GM23338 (cell line): Measurements from ENCODE around the gene AKNA. TPM values are rescaled to one million over a fixed set of nuclear protein-coding genes. Genes with fewer than 3 reads are reported as not detected.

Source experiments
- ATAC-seq: fragments of 200-7000 bp; cut with Tn5 transposase; 3 replicates; pipeline ENCODE4 v1.9.1; 2020
- DNase-seq: peaks from one replicate; pipeline ENCODE4 v3.0.0-alpha.2; 2015; ENCODE audit warnings: low spot score
- H2AFZ ChIP-seq: fragments of 200-600 bp; sonication (generic); 2 replicates; pipeline ENCODE4 v1.8.0; 2016; ENCODE audit warnings: antibody characterized with exemption, mild to moderate bottlenecking, moderate library complexity
- H3F3A ChIP-seq: fragments of 200-600 bp; sonication (generic); replicated peaks from 2 replicates; pipeline ENCODE4 v1.8.0; 2017; ENCODE audit warnings: antibody characterized with exemption, mixed run types, low read depth
- H3K27ac ChIP-seq: fragments of 200-600 bp; sonication (generic); 2 replicates; pipeline ENCODE4 v1.6.1; 2016; ENCODE audit warnings: low read depth
- H3K27me3 ChIP-seq: fragments of 200-600 bp; sonication (generic); 2 replicates; pipeline ENCODE4 v1.8.0; 2016; ENCODE audit warnings: mild to moderate bottlenecking, mixed run types, moderate library complexity; ENCODE audit not compliant: insufficient read depth
- H3K36me3 ChIP-seq: fragments of 200-600 bp; sonication (generic); 2 replicates; pipeline ENCODE4 v1.8.0; 2016; ENCODE audit warnings: mild to moderate bottlenecking; ENCODE audit not compliant: insufficient read depth
- H3K4me1 ChIP-seq: fragments of 200-600 bp; sonication (generic); 2 replicates; pipeline ENCODE4 v1.8.0; 2016; ENCODE audit warnings: mild to moderate bottlenecking, moderate library complexity; ENCODE audit not compliant: insufficient read depth
- H3K4me2 ChIP-seq: fragments of 200-600 bp; sonication (generic); 2 replicates; pipeline ENCODE4 v1.7.1; 2017; ENCODE audit warnings: mixed run types
- H3K4me3 ChIP-seq: fragments of 200-600 bp; sonication (generic); 2 replicates; pipeline ENCODE4 v1.6.1; 2016; ENCODE audit warnings: mixed run types
- H3K79me2 ChIP-seq: fragments of 200-600 bp; sonication (generic); replicated peaks from 2 replicates; pipeline ENCODE4 v1.8.0; 2017; ENCODE audit warnings: mild to moderate bottlenecking; ENCODE audit not compliant: insufficient read depth
- H3K9me2 ChIP-seq: fragments of 200-600 bp; sonication (generic); 2 replicates; pipeline ENCODE4 v1.8.0; 2017; ENCODE audit not compliant: insufficient read depth
- H4K20me1 ChIP-seq: fragments of 200-600 bp; sonication (generic); replicated peaks from 2 replicates; pipeline ENCODE4 v1.8.0; 2017; ENCODE audit warnings: mild to moderate bottlenecking; ENCODE audit not compliant: insufficient read depth
- H3K27ac Mint-ChIP-seq: 2 replicates; pipeline ENCODE4 v1.8.0; 2020; ENCODE audit warnings: inconsistent platforms, mild to moderate bottlenecking, moderate library complexity, mixed read lengths
- H3K27me3 Mint-ChIP-seq: 3 replicates; pipeline ENCODE4 v1.8.0; 2022; ENCODE audit warnings: low read depth, mild to moderate bottlenecking, moderate library complexity, mixed read lengths, inconsistent platforms; ENCODE audit not compliant: insufficient read depth, poor library complexity
- H3K36me3 Mint-ChIP-seq: 3 replicates; pipeline ENCODE4 v1.8.0; 2021; ENCODE audit warnings: low read depth, mild to moderate bottlenecking, inconsistent platforms, moderate library complexity, mixed read lengths
- H3K4me1 Mint-ChIP-seq: 3 replicates; pipeline ENCODE4 v1.8.0; 2020; ENCODE audit warnings: mild to moderate bottlenecking, inconsistent platforms, mixed read lengths
- H3K4me3 Mint-ChIP-seq: 3 replicates; pipeline ENCODE4 v1.8.0; 2021; ENCODE audit warnings: moderate library complexity, mild to moderate bottlenecking, inconsistent platforms, mixed read lengths
- H3K9me3 Mint-ChIP-seq: 3 replicates; pipeline ENCODE4 v1.8.0; 2020; ENCODE audit warnings: moderate library complexity, mild to moderate bottlenecking, inconsistent platforms, mixed read lengths
- polyA plus RNA-seq: library from polyadenylated mRNA; unstranded; fragments of >200 nt; fragmentation: Nextera tagmentation; extraction: Ambion mirVana; gene quantifications from 2 replicates; pipeline ENCODE4 v1.2.1, GENCODE V29; 2016
- total RNA-seq: library from RNA; depleted of rRNA; stranded (reverse); fragments of >200 nt; shearing (Covaris generic); gene quantifications from 2 replicates; pipeline ENCODE4 v1.2.3, GENCODE V29; 2014
- TF ChIP-seq, protein P1 (sequence below): IDR thresholded peaks from one replicate; pipeline ENCODE4 v1.6.1; 2018; ENCODE audit warnings: antibody characterized with exemption; ENCODE audit not compliant: unreplicated experiment
- TF ChIP-seq, protein P2 (sequence below): fragments of 250-450 bp; sonication (Bioruptor Pico); IDR thresholded peaks from 2 replicates; pipeline ENCODE4 v1.5.0; 2020; ENCODE audit warnings: mild to moderate bottlenecking, moderate library complexity

Gene AKNA
- total and polyA plus RNA-seq, 2 experiments from 2014 or later = 9.0 to 28.1 TPM

DNA sequence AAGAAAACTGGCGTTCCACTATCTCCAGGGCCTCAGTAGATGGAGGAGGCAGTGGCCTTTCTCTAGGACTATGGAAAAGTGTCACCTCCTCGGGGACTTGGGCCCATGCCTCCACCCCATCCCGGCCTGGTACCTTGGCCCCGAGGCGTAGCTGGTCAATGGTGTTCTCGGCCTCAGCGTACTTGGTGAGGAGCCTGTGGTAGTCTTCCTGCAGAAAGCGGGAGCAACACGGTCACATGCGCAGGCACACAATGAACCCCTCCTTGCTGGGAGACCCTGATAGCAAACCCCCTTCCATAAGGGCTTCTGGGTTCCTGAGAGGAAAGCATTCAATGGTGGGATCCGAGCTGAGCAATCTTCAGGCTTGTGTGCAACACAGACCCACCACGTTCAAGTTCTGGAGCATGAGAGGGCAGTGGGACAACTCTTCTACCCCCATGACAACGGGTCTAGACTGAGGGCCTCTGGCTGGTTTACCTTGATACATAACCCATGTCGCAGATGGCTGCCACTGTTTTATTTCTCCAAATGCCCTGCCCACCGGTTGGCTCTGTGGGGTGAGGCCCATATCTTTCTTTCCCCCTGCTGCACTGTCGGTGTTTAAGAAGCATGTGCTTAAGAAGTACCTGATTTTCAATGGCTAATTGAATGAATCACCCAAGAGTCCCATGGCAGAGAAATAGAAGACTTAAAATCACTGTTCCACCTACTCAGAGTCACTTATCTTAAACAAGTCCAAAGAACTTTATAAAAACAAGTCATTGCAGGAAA is 13.6 kb downstream of the AKNA start:
- DNase-seq (no peak), ATAC-seq (no peak)
- peak overlapping the region; percentile 45; the same call in 1 of the 2 replicates for H3K4me2 ChIP-seq
- 0 out of 2 replicates have a peak, but pooled peaks cover 6% of the 10 kb centered on the region for H3K9me2 ChIP-seq
- peaks cover 50% of the 10 kb centered on the region for H3K4me1 ChIP-seq
- H3K79me2 ChIP-seq = no peaks in the 10 kb centered on the region
- H3K36me3 Mint-ChIP-seq = peaks cover 53% of the 10 kb centered on the region
- peaks cover 8% of the 10 kb centered on the region for H3K27me3 Mint-ChIP-seq
- H2AFZ ChIP-seq = no peak overlapping the region
- TF ChIP-seq, protein P1, sequence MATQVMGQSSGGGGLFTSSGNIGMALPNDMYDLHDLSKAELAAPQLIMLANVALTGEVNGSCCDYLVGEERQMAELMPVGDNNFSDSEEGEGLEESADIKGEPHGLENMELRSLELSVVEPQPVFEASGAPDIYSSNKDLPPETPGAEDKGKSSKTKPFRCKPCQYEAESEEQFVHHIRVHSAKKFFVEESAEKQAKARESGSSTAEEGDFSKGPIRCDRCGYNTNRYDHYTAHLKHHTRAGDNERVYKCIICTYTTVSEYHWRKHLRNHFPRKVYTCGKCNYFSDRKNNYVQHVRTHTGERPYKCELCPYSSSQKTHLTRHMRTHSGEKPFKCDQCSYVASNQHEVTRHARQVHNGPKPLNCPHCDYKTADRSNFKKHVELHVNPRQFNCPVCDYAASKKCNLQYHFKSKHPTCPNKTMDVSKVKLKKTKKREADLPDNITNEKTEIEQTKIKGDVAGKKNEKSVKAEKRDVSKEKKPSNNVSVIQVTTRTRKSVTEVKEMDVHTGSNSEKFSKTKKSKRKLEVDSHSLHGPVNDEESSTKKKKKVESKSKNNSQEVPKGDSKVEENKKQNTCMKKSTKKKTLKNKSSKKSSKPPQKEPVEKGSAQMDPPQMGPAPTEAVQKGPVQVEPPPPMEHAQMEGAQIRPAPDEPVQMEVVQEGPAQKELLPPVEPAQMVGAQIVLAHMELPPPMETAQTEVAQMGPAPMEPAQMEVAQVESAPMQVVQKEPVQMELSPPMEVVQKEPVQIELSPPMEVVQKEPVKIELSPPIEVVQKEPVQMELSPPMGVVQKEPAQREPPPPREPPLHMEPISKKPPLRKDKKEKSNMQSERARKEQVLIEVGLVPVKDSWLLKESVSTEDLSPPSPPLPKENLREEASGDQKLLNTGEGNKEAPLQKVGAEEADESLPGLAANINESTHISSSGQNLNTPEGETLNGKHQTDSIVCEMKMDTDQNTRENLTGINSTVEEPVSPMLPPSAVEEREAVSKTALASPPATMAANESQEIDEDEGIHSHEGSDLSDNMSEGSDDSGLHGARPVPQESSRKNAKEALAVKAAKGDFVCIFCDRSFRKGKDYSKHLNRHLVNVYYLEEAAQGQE = no peak
- TF ChIP-seq, protein P2, sequence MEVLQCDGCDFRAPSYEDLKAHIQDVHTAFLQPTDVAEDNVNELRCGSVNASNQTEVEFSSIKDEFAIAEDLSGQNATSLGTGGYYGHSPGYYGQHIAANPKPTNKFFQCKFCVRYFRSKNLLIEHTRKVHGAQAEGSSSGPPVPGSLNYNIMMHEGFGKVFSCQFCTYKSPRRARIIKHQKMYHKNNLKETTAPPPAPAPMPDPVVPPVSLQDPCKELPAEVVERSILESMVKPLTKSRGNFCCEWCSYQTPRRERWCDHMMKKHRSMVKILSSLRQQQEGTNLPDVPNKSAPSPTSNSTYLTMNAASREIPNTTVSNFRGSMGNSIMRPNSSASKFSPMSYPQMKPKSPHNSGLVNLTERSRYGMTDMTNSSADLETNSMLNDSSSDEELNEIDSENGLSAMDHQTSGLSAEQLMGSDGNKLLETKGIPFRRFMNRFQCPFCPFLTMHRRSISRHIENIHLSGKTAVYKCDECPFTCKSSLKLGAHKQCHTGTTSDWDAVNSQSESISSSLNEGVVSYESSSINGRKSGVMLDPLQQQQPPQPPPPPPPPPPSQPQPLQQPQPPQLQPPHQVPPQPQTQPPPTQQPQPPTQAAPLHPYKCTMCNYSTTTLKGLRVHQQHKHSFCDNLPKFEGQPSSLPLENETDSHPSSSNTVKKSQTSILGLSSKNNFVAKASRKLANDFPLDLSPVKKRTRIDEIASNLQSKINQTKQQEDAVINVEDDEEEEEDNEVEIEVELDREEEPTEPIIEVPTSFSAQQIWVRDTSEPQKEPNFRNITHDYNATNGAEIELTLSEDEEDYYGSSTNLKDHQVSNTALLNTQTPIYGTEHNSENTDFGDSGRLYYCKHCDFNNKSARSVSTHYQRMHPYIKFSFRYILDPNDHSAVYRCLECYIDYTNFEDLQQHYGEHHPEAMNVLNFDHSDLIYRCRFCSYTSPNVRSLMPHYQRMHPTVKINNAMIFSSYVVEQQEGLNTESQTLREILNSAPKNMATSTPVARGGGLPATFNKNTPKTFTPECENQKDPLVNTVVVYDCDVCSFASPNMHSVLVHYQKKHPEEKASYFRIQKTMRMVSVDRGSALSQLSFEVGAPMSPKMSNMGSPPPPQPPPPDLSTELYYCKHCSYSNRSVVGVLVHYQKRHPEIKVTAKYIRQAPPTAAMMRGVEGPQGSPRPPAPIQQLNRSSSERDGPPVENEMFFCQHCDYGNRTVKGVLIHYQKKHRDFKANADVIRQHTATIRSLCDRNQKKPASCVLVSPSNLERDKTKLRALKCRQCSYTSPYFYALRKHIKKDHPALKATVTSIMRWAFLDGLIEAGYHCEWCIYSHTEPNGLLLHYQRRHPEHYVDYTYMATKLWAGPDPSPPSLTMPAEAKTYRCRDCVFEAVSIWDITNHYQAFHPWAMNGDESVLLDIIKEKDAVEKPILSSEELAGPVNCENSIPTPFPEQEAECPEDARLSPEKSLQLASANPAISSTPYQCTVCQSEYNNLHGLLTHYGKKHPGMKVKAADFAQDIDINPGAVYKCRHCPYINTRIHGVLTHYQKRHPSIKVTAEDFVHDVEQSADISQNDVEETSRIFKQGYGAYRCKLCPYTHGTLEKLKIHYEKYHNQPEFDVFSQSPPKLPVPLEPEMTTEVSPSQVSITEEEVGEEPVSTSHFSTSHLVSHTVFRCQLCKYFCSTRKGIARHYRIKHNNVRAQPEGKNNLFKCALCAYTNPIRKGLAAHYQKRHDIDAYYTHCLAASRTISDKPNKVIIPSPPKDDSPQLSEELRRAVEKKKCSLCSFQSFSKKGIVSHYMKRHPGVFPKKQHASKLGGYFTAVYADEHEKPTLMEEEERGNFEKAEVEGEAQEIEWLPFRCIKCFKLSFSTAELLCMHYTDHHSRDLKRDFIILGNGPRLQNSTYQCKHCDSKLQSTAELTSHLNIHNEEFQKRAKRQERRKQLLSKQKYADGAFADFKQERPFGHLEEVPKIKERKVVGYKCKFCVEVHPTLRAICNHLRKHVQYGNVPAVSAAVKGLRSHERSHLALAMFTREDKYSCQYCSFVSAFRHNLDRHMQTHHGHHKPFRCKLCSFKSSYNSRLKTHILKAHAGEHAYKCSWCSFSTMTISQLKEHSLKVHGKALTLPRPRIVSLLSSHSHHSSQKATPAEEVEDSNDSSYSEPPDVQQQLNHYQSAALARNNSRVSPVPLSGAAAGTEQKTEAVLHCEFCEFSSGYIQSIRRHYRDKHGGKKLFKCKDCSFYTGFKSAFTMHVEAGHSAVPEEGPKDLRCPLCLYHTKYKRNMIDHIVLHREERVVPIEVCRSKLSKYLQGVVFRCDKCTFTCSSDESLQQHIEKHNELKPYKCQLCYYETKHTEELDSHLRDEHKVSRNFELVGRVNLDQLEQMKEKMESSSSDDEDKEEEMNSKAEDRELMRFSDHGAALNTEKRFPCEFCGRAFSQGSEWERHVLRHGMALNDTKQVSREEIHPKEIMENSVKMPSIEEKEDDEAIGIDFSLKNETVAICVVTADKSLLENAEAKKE (CRISPR knock-in tag) = no peak
- H3K27me3 ChIP-seq = no peaks in the 10 kb centered on the region
- no peak overlapping the region for H3K4me3 ChIP-seq
- H3K4me3 Mint-ChIP-seq = no peak overlapping the region
- no peaks in the 10 kb centered on the region for H3K36me3 ChIP-seq
- no peaks in the 10 kb centered on the region for H3K9me3 Mint-ChIP-seq
- H4K20me1 ChIP-seq = no peaks in the 10 kb centered on the region
- H3K27ac Mint-ChIP-seq = peak overlapping the region; percentile 16; the same call in 1 of the 2 replicates
- peaks cover 12% of the 10 kb centered on the region; the same call in 1 of the 2 replicates for H3F3A ChIP-seq
- no peak overlapping the region for H3K27ac ChIP-seq
- peaks cover 54% of the 10 kb centered on the region for H3K4me1 Mint-ChIP-seq
